SK-N-SH treated with all-trans-retinoic acid at 6 μM for 48 hours (cell line): ENCODE measurements around the gene CABP4.

ENCODE experiments used
- CSDC2 ChIP-seq: fragments of 250-450 bp; sonication (Bioruptor Pico); IDR thresholded peaks from 2 replicates; pipeline ENCODE4 v1.5.0; 2020; ENCODE audit warnings: mild to moderate bottlenecking, moderate library complexity
- ESRRG ChIP-seq: fragments of 250-450 bp; sonication (Bioruptor Pico); IDR thresholded peaks from 2 replicates; pipeline ENCODE4 v1.6.1; 2021; ENCODE audit warnings: mild to moderate bottlenecking
- OSR1 ChIP-seq: fragments of 250-450 bp; sonication (Bioruptor Pico); IDR thresholded peaks from 2 replicates; pipeline ENCODE4 v1.8.0; 2022; ENCODE audit warnings: moderate library complexity, mild to moderate bottlenecking, inconsistent platforms
- PPARA ChIP-seq: fragments of 250-450 bp; sonication (Bioruptor Pico); IDR thresholded peaks from 2 replicates; pipeline ENCODE4 v1.5.0; 2020; ENCODE audit warnings: mild to moderate bottlenecking, borderline replicate concordance
- RARB ChIP-seq: fragments of 250-450 bp; sonication (Bioruptor Pico); IDR thresholded peaks from 2 replicates; pipeline ENCODE4 v1.8.0; 2021; ENCODE audit warnings: mild to moderate bottlenecking, moderate library complexity
- SNAI2 ChIP-seq: fragments of 250-450 bp; sonication (Bioruptor Pico); IDR thresholded peaks from 2 replicates; pipeline ENCODE4 v1.5.0; 2020; ENCODE audit warnings: mild to moderate bottlenecking, moderate library complexity
- ZFP30 ChIP-seq: fragments of 450-650 bp; formaldehyde crosslinking; IDR thresholded peaks from 2 replicates; pipeline ENCODE4 v1.5.0; 2022; ENCODE audit warnings: mild to moderate bottlenecking, moderate library complexity
- ZNF565 ChIP-seq: fragments of 450-650 bp; formaldehyde crosslinking; conservative IDR thresholded peaks from 2 replicates; pipeline ENCODE4 v1.5.0; 2020; ENCODE audit warnings: low read depth, mild to moderate bottlenecking, moderate library complexity
- ZNF8 ChIP-seq: fragments of 450-650 bp; formaldehyde crosslinking; IDR thresholded peaks from 2 replicates; pipeline ENCODE4 v1.5.0; 2020; ENCODE audit warnings: mild to moderate bottlenecking, moderate library complexity
- TF ChIP-seq, protein P1 (sequence below): fragments of 250-450 bp; sonication (Bioruptor Pico); IDR thresholded peaks from 2 replicates; pipeline ENCODE4 v1.8.0; 2020; ENCODE audit warnings: mild to moderate bottlenecking, moderate library complexity, borderline replicate concordance
- TF ChIP-seq, protein P2 (sequence below): fragments of 250-450 bp; sonication (Bioruptor Pico); IDR thresholded peaks from 2 replicates; pipeline ENCODE4 v1.5.1; 2020; ENCODE audit warnings: low read depth, mild to moderate bottlenecking, moderate library complexity
- TF ChIP-seq, protein P3 (sequence below): fragments of 250-450 bp; sonication (Bioruptor Pico); IDR thresholded peaks from 2 replicates; pipeline ENCODE4 v1.5.1; 2021; ENCODE audit warnings: mild to moderate bottlenecking, moderate library complexity

DNA sequence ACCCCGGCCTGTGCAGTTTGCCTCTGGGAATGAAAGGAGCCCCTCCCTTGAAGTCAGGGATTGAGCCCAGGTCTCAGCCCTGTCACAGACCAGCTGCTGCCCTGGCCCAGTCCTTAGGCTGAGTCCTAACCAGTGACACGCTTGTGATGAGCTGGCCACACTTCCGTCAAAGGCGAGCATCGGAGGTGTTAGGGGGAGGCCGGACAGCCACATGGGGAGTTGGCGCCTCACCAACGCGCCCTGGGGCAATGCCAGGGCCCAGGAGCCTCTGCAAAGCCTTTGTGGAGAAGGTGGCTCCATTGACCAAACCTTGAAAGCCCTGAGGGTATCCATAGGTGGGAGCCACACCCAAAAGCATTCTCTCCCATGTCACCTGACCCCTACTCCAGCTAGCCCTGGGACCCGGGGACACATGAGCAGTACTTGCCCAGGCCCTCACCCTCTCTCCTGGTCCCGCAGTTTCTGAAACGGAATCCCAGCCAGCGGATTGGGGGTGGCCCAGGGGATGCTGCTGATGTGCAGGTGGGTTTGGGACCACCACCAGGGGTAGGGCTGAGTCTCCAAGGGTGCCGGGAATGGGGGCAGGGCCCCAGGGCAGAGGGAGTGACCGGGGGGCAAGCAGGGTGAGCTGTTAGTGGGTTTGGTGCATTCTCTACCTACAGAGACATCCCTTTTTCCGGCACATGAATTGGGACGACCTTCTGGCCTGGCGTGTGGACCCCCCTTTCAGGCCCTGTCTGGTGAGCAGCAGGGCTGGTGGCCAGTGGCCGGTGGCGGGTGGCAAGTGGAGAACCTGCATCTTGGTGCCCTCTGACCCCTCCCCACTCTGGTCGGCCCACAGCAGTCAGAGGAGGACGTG is 21.4 kb upstream of the CABP4 start:
- TF ChIP-seq ZNF8 (no peak), ZFP30 (no peak), ZNF565 (no peak), SNAI2 (CRISPR knock-in tag) (no peak), PPARA (no peak), OSR1 (CRISPR knock-in tag) (no peak), ESRRG (CRISPR knock-in tag) (no peak), CSDC2 (CRISPR knock-in tag) (no peak), RARB (CRISPR knock-in tag) (no peak)
- TF ChIP-seq, protein P1, sequence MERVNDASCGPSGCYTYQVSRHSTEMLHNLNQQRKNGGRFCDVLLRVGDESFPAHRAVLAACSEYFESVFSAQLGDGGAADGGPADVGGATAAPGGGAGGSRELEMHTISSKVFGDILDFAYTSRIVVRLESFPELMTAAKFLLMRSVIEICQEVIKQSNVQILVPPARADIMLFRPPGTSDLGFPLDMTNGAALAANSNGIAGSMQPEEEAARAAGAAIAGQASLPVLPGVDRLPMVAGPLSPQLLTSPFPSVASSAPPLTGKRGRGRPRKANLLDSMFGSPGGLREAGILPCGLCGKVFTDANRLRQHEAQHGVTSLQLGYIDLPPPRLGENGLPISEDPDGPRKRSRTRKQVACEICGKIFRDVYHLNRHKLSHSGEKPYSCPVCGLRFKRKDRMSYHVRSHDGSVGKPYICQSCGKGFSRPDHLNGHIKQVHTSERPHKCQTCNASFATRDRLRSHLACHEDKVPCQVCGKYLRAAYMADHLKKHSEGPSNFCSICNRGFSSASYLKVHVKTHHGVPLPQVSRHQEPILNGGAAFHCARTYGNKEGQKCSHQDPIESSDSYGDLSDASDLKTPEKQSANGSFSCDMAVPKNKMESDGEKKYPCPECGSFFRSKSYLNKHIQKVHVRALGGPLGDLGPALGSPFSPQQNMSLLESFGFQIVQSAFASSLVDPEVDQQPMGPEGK = no peak
- TF ChIP-seq, protein P2, sequence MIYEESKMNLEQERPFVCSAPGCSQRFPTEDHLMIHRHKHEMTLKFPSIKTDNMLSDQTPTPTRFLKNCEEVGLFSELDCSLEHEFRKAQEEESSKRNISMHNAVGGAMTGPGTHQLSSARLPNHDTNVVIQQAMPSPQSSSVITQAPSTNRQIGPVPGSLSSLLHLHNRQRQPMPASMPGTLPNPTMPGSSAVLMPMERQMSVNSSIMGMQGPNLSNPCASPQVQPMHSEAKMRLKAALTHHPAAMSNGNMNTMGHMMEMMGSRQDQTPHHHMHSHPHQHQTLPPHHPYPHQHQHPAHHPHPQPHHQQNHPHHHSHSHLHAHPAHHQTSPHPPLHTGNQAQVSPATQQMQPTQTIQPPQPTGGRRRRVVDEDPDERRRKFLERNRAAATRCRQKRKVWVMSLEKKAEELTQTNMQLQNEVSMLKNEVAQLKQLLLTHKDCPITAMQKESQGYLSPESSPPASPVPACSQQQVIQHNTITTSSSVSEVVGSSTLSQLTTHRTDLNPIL (CRISPR knock-in tag) = no peak
- TF ChIP-seq, protein P3, sequence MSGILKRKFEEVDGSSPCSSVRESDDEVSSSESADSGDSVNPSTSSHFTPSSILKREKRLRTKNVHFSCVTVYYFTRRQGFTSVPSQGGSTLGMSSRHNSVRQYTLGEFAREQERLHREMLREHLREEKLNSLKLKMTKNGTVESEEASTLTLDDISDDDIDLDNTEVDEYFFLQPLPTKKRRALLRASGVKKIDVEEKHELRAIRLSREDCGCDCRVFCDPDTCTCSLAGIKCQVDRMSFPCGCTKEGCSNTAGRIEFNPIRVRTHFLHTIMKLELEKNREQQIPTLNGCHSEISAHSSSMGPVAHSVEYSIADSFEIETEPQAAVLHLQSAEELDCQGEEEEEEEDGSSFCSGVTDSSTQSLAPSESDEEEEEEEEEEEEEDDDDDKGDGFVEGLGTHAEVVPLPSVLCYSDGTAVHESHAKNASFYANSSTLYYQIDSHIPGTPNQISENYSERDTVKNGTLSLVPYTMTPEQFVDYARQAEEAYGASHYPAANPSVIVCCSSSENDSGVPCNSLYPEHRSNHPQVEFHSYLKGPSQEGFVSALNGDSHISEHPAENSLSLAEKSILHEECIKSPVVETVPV (CRISPR knock-in tag) = no peak
